Loucy (cell line): Measurements from ENCODE around the gene CCDC85B.

Source experiments
- H2AFZ ChIP-seq: fragments of 200-600 bp; sonication (generic); 2 replicates; pipeline ENCODE4 v1.6.0; 2016; ENCODE audit warnings: antibody characterized with exemption, mild to moderate bottlenecking, low read length, moderate library complexity
- H3F3A ChIP-seq: fragments of 200-600 bp; 2 replicates; pipeline ENCODE4 v1.6.0; 2016; ENCODE audit warnings: antibody characterized with exemption, low read depth, mild to moderate bottlenecking
- H3K27me3 ChIP-seq: fragments of 200-600 bp; sonication (generic); 2 replicates; pipeline ENCODE4 v1.6.1; 2014; ENCODE audit warnings: low read length, mild to moderate bottlenecking; ENCODE audit not compliant: insufficient read depth, poor library complexity, severe bottlenecking
- H3K36me3 ChIP-seq: fragments of 200-600 bp; sonication (generic); 2 replicates; pipeline ENCODE4 v1.6.1; 2016; ENCODE audit warnings: low read length; ENCODE audit not compliant: insufficient read depth
- H3K4me1 ChIP-seq: fragments of 200-600 bp; sonication (generic); 2 replicates; pipeline ENCODE4 v1.5.1; 2014; ENCODE audit warnings: low read length, mild to moderate bottlenecking; ENCODE audit not compliant: insufficient read depth, poor library complexity, severe bottlenecking
- H3K4me2 ChIP-seq: fragments of 200-600 bp; sonication (generic); 2 replicates; pipeline ENCODE4 v1.6.0; 2014; ENCODE audit warnings: antibody characterized with exemption, low read length, low read depth, mild to moderate bottlenecking; ENCODE audit not compliant: poor library complexity, severe bottlenecking
- H3K4me3 ChIP-seq: fragments of 200-600 bp; sonication (generic); 2 replicates; pipeline ENCODE4 v1.5.1; 2014; ENCODE audit warnings: low read length, mild to moderate bottlenecking, mixed read lengths; ENCODE audit not compliant: poor library complexity, severe bottlenecking
- H3K79me2 ChIP-seq: fragments of 200-600 bp; sonication (generic); 2 replicates; pipeline ENCODE4 v1.6.1; 2014; ENCODE audit warnings: low read length; ENCODE audit not compliant: insufficient read depth
- H3K9ac ChIP-seq: fragments of 200-600 bp; sonication (generic); 2 replicates; pipeline ENCODE4 v1.6.0; 2014; ENCODE audit warnings: mild to moderate bottlenecking, low read depth, low read length, moderate library complexity; ENCODE audit not compliant: poor library complexity, severe bottlenecking
- H3K9me2 ChIP-seq: fragments of 200-600 bp; sonication (generic); replicated peaks from 2 replicates; pipeline ENCODE4 v1.6.1; 2016; ENCODE audit warnings: low read depth, low read length, mixed read lengths
- H3K9me3 ChIP-seq: fragments of 200-600 bp; sonication (generic); 2 replicates; pipeline ENCODE4 v1.6.1; 2014; ENCODE audit warnings: mild to moderate bottlenecking, antibody characterized with exemption, low read length, low read depth; ENCODE audit not compliant: insufficient read depth
- H4K20me1 ChIP-seq: fragments of 200-600 bp; sonication (generic); 2 replicates; pipeline ENCODE4 v1.6.0; 2014; ENCODE audit warnings: antibody characterized with exemption, low read length, mild to moderate bottlenecking; ENCODE audit not compliant: insufficient read depth, poor library complexity, severe bottlenecking
- CTCF ChIP-seq: fragments of 200-600 bp; sonication (generic); conservative IDR thresholded peaks from 2 replicates; pipeline ENCODE4 v1.5.1; 2014; ENCODE audit warnings: mild to moderate bottlenecking, antibody characterized with exemption, low read length
- EZH2phosphoT487 ChIP-seq: fragments of 200-600 bp; IDR thresholded peaks from 2 replicates; pipeline ENCODE4 v1.6.1; 2018; ENCODE audit warnings: antibody characterized with exemption, mild to moderate bottlenecking, moderate library complexity, borderline replicate concordance

CCDC85B gene

GRCh38 chr11:65927904-65928397 lies 37.5 kb downstream of the CCDC85B start:
- Histone ChIP-seq H3K36me3 (no peaks in the 10 kb centered on the region), H3K9me2 (no peaks in the 10 kb centered on the region), H3K9ac (peak overlapping the region; percentile 55), H4K20me1 (no peaks in the 10 kb centered on the region), H3K4me2 (peak overlapping the region; percentile 76), H2AFZ (peak overlapping the region; percentile 72), H3K4me3 (peak overlapping the region; percentile 58), H3F3A (peaks cover 3% of the 10 kb centered on the region; the same call in 1 of the 2 replicates), H3K9me3 (no peaks in the 10 kb centered on the region), H3K79me2 (no peaks in the 10 kb centered on the region), H3K27me3 (no peaks in the 10 kb centered on the region), H3K4me1 (peaks cover 23% of the 10 kb centered on the region)
- TF ChIP-seq EZH2phosphoT487 = no peak
- TF ChIP-seq CTCF = no peak

GRCh38 chr11:65928667-65929066 lies 38.2 kb downstream of the CCDC85B start:
- TF ChIP-seq EZH2phosphoT487 (no peak), CTCF (no peak)
- Histone ChIP-seq H3K4me2 (peak overlapping the region; percentile 76), H3K79me2 (no peaks in the 10 kb centered on the region), H3K9ac (peak overlapping the region; percentile 55), H3K4me1 (peaks cover 23% of the 10 kb centered on the region), H3K9me3 (no peaks in the 10 kb centered on the region), H3K9me2 (no peaks in the 10 kb centered on the region), H4K20me1 (no peaks in the 10 kb centered on the region), H3K27me3 (no peaks in the 10 kb centered on the region), H3F3A (peaks cover 3% of the 10 kb centered on the region; the same call in 1 of the 2 replicates), H2AFZ (no peak overlapping the region), H3K36me3 (no peaks in the 10 kb centered on the region), H3K4me3 (peak overlapping the region; percentile 58)

- no peaks in the 10 kb centered on the region for H3K79me2 ChIP-seq
- no peaks in the 10 kb centered on the region for H3K36me3 ChIP-seq
- no peaks in the 10 kb centered on the region for H3K9me3 ChIP-seq
- H3K4me2 ChIP-seq = peak overlapping the region; percentile 43
- H3K9me2 ChIP-seq = no peaks in the 10 kb centered on the region
- H3K4me3 ChIP-seq = no peak overlapping the region
- H3K4me1 ChIP-seq = peaks cover 23% of the 10 kb centered on the region
- H3K9ac ChIP-seq = peak overlapping the region; percentile 5
- no peaks in the 10 kb centered on the region for H3K27me3 ChIP-seq
- H3F3A ChIP-seq = peaks cover 3% of the 10 kb centered on the region; the same call in 1 of the 2 replicates
- peak overlapping the region; percentile 47 for H2AFZ ChIP-seq
- TF ChIP-seq CTCF = 0 out of 2 replicates have a peak, but pooled peaks have one; percentile 26
- no peak for TF ChIP-seq EZH2phosphoT487
- H4K20me1 ChIP-seq = no peaks in the 10 kb centered on the region
These were observed 41.5 kb downstream of the CCDC85B start for GRCh38 chr11:65931773-65932557.
